ENCODE data around the gene USP53.
"Not testable (repeated sequence)": the region's sequence is repeated elsewhere in the genome, so short reads cannot be mapped to it uniquely, and the experiment has no call there.

DNA sequence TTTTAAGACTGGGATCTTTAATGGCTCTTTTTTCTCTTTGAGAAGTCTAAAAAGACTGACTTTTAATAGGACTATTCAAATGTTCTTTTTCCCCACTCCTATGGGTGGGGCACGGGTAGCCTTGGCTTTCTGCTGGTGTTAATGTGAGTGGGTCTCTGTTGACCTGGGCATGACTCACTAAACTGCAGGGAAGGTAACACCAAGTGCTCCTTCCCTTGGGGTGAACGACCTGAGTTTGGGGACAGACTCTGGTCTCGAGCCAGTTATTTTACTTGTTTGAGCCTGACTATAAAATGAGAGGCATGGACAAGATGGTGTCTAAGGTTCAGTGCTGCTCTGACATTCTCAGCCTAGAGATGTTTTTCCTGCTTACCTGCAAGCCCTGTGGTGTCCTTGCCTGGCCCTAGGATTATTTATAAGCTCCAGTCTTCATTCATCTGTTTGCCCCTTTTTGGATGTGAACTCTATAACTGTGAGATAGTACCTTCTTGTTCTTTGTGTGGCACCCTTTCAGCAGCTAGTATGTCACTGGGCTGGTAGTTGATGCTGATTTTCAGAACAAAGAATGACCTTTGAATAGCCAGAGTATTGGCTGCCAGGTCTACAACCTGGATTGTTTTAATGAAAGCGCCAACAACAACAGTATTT is 123.9 kb downstream of the USP53 start:
- TF ChIP-seq, protein P1, sequence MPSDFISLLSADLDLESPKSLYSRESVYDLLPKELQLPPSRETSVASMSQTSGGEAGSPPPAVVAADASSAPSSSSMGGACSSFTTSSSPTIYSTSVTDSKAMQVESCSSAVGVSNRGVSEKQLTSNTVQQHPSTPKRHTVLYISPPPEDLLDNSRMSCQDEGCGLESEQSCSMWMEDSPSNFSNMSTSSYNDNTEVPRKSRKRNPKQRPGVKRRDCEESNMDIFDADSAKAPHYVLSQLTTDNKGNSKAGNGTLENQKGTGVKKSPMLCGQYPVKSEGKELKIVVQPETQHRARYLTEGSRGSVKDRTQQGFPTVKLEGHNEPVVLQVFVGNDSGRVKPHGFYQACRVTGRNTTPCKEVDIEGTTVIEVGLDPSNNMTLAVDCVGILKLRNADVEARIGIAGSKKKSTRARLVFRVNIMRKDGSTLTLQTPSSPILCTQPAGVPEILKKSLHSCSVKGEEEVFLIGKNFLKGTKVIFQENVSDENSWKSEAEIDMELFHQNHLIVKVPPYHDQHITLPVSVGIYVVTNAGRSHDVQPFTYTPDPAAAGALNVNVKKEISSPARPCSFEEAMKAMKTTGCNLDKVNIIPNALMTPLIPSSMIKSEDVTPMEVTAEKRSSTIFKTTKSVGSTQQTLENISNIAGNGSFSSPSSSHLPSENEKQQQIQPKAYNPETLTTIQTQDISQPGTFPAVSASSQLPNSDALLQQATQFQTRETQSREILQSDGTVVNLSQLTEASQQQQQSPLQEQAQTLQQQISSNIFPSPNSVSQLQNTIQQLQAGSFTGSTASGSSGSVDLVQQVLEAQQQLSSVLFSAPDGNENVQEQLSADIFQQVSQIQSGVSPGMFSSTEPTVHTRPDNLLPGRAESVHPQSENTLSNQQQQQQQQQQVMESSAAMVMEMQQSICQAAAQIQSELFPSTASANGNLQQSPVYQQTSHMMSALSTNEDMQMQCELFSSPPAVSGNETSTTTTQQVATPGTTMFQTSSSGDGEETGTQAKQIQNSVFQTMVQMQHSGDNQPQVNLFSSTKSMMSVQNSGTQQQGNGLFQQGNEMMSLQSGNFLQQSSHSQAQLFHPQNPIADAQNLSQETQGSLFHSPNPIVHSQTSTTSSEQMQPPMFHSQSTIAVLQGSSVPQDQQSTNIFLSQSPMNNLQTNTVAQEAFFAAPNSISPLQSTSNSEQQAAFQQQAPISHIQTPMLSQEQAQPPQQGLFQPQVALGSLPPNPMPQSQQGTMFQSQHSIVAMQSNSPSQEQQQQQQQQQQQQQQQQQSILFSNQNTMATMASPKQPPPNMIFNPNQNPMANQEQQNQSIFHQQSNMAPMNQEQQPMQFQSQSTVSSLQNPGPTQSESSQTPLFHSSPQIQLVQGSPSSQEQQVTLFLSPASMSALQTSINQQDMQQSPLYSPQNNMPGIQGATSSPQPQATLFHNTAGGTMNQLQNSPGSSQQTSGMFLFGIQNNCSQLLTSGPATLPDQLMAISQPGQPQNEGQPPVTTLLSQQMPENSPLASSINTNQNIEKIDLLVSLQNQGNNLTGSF (CRISPR knock-in tag; IDR thresholded peaks at IDR 0.05) = not testable (repeated sequence)
- TF ChIP-seq, protein P2, sequence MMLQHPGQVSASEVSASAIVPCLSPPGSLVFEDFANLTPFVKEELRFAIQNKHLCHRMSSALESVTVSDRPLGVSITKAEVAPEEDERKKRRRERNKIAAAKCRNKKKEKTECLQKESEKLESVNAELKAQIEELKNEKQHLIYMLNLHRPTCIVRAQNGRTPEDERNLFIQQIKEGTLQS (CRISPR knock-in tag; IDR thresholded peaks at IDR 0.05) = not testable (repeated sequence)
- TF ChIP-seq BCL6 (CRISPR knock-in tag; IDR thresholded peaks at IDR 0.05) = not testable (repeated sequence)
- TF ChIP-seq, protein P3, sequence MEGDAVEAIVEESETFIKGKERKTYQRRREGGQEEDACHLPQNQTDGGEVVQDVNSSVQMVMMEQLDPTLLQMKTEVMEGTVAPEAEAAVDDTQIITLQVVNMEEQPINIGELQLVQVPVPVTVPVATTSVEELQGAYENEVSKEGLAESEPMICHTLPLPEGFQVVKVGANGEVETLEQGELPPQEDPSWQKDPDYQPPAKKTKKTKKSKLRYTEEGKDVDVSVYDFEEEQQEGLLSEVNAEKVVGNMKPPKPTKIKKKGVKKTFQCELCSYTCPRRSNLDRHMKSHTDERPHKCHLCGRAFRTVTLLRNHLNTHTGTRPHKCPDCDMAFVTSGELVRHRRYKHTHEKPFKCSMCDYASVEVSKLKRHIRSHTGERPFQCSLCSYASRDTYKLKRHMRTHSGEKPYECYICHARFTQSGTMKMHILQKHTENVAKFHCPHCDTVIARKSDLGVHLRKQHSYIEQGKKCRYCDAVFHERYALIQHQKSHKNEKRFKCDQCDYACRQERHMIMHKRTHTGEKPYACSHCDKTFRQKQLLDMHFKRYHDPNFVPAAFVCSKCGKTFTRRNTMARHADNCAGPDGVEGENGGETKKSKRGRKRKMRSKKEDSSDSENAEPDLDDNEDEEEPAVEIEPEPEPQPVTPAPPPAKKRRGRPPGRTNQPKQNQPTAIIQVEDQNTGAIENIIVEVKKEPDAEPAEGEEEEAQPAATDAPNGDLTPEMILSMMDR (CRISPR knock-in tag; IDR thresholded peaks at IDR 0.05) = not testable (repeated sequence)
